Spleen (tissue), 11 donors: ENCODE data around the gene FHAD1. TPM values are rescaled to one million over a fixed set of nuclear protein-coding genes. Genes with fewer than 3 reads are reported as not detected.

Source experiments
- DNase-seq: peaks from one replicate; pipeline ENCODE4 v3.0.0-alpha.2; 2020
- H3K27ac ChIP-seq, 8 donors: fragments of 200-600 bp; sonication (generic) in 7 of 8; 1 replicate in 4 of 8; 2 replicates in 4 of 8; pipeline versions ENCODE4 v1.5.0 to v1.8.0; 2016 to 2021; ENCODE audit warnings: inconsistent platforms in 4 of 8, mild to moderate bottlenecking in 4 of 8, moderate library complexity in 1 of 8
- H3K27me3 ChIP-seq, 7 donors: fragments of 200-600 bp; sonication (generic) in 6 of 7; replicated peaks in 1 of 7; 1 replicate in 4 of 7; 2 replicates in 3 of 7; pipeline versions ENCODE4 v1.5.0 to v1.8.0; 2016 to 2021; ENCODE audit warnings: inconsistent platforms in 3 of 7, mild to moderate bottlenecking in 1 of 7
- H3K36me3 ChIP-seq, 6 donors: fragments of 200-600 bp; sonication (generic) in 5 of 6; 1 replicate in 4 of 6; 2 replicates in 2 of 6; pipeline versions ENCODE4 v1.5.0 to v1.8.0; 2016 to 2021; ENCODE audit warnings: inconsistent platforms in 2 of 6
- H3K4me1 ChIP-seq, 6 donors: fragments of 200-600 bp; sonication (generic) in 5 of 6; 1 replicate in 3 of 6; 2 replicates in 3 of 6; pipeline versions ENCODE4 v1.5.0 to v1.8.0; 2016 to 2021; ENCODE audit warnings: inconsistent platforms in 3 of 6
- H3K4me3 ChIP-seq, 8 donors: fragments of 200-600 bp; sonication (generic) in 7 of 8; 1 replicate in 4 of 8; 2 replicates in 4 of 8; pipeline versions ENCODE4 v1.5.0 to v1.8.0; 2016 to 2021; ENCODE audit warnings: inconsistent platforms in 4 of 8, mild to moderate bottlenecking in 4 of 8, moderate library complexity in 2 of 8
- H3K9me3 ChIP-seq, 8 donors: fragments of 200-600 bp; sonication (generic) in 7 of 8; 1 replicate in 4 of 8; 2 replicates in 4 of 8; pipeline versions ENCODE4 v1.5.0 to v1.8.0; 2016 to 2021; ENCODE audit warnings: inconsistent platforms in 4 of 8
- CTCF ChIP-seq, 11 experiments: fragments of 200-600 bp in 7 of 11; fragments of 450-650 bp in 4 of 11; sonication (generic) in 4 of 11; IDR thresholded peaks in 8 of 11; conservative IDR thresholded peaks in 3 of 11; 1 replicate in 7 of 11; 2 replicates in 4 of 11; pipeline versions ENCODE4 v1.4.0 to v1.8.0; 2016 to 2021; ENCODE audit warnings: antibody characterized with exemption in 11 of 11, inconsistent platforms in 4 of 11, mild to moderate bottlenecking in 1 of 11
- POLR2A ChIP-seq, 3 donors: fragments of 450-650 bp; IDR thresholded peaks; one replicate each; pipeline ENCODE4 v1.5.1; 2017; ENCODE audit warnings: antibody characterized with exemption in 3 of 3, mild to moderate bottlenecking in 1 of 3
- POLR2AphosphoS5 ChIP-seq, 3 donors: sonication (generic); formaldehyde crosslinking; IDR thresholded peaks; one replicate each; pipeline ENCODE4 v1.5.1; 2017; ENCODE audit warnings: antibody characterized with exemption in 3 of 3
- WGBS, 5 donors: extraction: QIAGEN DNeasy Blood & Tissue Kit in 3 of 5; methylation state at CpG; one replicate each; pipeline versions ENCODE4 v1.1.5 to v1.1.7; 2013 to 2018; 5-methylcytosine and 5-hydroxymethylcytosine counted together
- intact Hi-C: fragments of 100-400 bp; cut with DNase I; formaldehyde crosslinking; loops from one replicate; pipeline ENCODE4 v1.15.0; 2023; ENCODE audit warnings: low total_unique reads
- polyA plus RNA-seq, 3 donors: library from polyadenylated mRNA; stranded (reverse); fragments of 200-250 nt; gene quantifications; one replicate each; pipeline ENCODE4 v1.2.1, GENCODE V29; 2013
- total RNA-seq, 7 donors: library from RNA; depleted of rRNA in 3 of 7; stranded (reverse); fragments of >200 nt in 3 of 7; fragmentation: NEBNext Ultra II Directional in 4 of 7; extraction: Animal tissue kit (Norgen Biotek cat#: 25700) in 4 of 7; gene quantifications; one replicate each; pipeline versions ENCODE4 v1.1.0 to v1.2.1, GENCODE V29; 2016 to 2021
- donor health status: healthy with polysubstance abuse.
- donor health status: DM: no; HTN: no; CAD: no; lungs with moderate emphysema.
- donor health status: DM: no; HTN: no; CAD: no.
- donor health status: Bipolar disorder and iron deficiency.
- donor health status: healthy.
- donor health status: DM: no; HTN: no; CAD: no.
- donor health status: DM: yes; HTN: yes; CAD: no.

The FHAD1 gene
- total and polyA plus RNA-seq, 10 donors, result 0.22 to 1.0 (median 0.28) TPM; not detected in 3

DNA sequence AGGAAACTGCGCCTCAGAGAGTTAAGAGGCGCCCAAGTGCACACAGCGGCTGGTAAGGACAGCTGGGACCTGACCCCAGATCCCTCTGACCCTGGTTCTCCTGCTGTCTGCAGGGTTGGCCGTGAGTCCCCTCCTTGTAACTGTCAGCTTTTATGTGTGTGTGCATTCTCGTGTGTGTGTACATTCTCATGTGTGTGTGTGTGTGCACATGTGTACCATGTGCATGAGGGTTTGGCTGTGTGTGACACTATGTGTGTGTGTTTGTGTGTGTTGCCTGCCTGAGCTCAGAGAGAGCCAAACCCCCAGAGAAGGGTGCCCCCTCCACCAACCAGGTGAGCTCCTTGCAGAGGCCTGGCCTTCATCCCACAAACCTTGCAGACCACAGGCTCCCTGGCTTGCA, 136.8 kb downstream of the FHAD1 start:
- WGBS, 5 donors, result 90 to 100% (median 93%) methylated on average over 4 to 5 of the region's 5 CpGs
- intact Hi-C loops, result no loop called here
- no peaks in the 10 kb centered on the region for H3K9me3 ChIP-seq
- H3K4me1 ChIP-seq, result peaks cover 0 to 31% (median 21%) of the 10 kb centered on the region in 6 donors
- no peak for DNase-seq
- TF ChIP-seq POLR2AphosphoS5 (IDR thresholded peaks at IDR 0.05), result no peak
- TF ChIP-seq POLR2A (IDR thresholded peaks at IDR 0.05), result no peak
- TF ChIP-seq CTCF (IDR thresholded peaks at IDR 0.05 in 8 of 11, conservative IDR thresholded peaks at IDR 0.05 in 3 of 11), result no peak
- H3K27me3 ChIP-seq, result peaks cover 0 to 28% (median 0%) of the 10 kb centered on the region in 7 donors
- H3K4me3 ChIP-seq, result no peak overlapping the region
- no peak overlapping the region for H3K27ac ChIP-seq
- H3K36me3 ChIP-seq, result no peaks in the 10 kb centered on the region

DNA sequence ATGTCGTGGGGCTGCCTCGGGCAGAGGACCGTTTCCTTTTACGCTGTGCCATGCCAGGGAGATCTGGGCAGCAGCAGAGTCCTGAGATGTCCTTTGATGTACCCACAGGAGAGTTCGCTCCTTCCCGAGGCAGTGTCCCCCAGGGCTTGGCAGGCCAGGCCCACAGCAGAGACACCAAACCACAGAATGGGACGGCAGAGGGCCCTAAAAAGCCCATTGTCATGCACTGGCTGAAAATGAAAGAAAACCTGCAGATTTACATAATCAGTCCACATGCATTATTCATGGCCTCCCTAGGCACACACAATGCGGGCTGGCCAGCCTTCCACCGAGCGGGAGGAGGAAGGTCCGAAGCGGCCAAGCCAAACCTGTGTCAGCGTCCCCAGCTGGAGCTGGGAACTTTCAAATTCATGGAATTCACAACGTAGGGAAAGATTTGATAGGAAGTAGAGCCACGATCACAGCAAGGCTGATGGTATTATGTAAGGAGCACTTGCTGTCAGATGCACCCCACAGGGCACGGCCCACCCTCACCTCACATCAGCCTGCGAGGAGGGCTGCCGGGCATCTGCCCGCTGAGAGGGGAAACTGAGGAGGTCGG, 137.4 kb downstream of the FHAD1 start:
- H3K9me3 ChIP-seq, result no peaks in the 10 kb centered on the region
- no peak for DNase-seq
- peak overlapping the region in 2 of 8 donors; percentile 3 to 50 for H3K4me3 ChIP-seq
- intact Hi-C loops, result no loop called here
- TF ChIP-seq CTCF (IDR thresholded peaks at IDR 0.05 in 8 of 11, conservative IDR thresholded peaks at IDR 0.05 in 3 of 11), result no peak
- TF ChIP-seq POLR2A (IDR thresholded peaks at IDR 0.05), result no peak
- TF ChIP-seq POLR2AphosphoS5 (IDR thresholded peaks at IDR 0.05), result no peak
- H3K27me3 ChIP-seq, result peaks cover 0 to 28% (median 0%) of the 10 kb centered on the region in 7 donors
- H3K27ac ChIP-seq, result no peak overlapping the region
- H3K4me1 ChIP-seq, result peaks cover 0 to 31% (median 21%) of the 10 kb centered on the region in 6 donors
- 45 to 62% (median 53%) methylated on average over 19 to 20 of the region's 20 CpGs for WGBS, 5 donors
- no peaks in the 10 kb centered on the region for H3K36me3 ChIP-seq

GRCh38 chr1:15385420-15385819, 138.4 kb downstream of the FHAD1 start:
- H3K4me3 ChIP-seq, result no peak overlapping the region
- no peak overlapping the region for H3K27ac ChIP-seq
- H3K36me3 ChIP-seq, result no peaks in the 10 kb centered on the region
- no peak for TF ChIP-seq POLR2AphosphoS5 (IDR thresholded peaks at IDR 0.05)
- TF ChIP-seq CTCF (IDR thresholded peaks at IDR 0.05 in 8 of 11, conservative IDR thresholded peaks at IDR 0.05 in 3 of 11), result no peak
- no peak for TF ChIP-seq POLR2A (IDR thresholded peaks at IDR 0.05)
- H3K9me3 ChIP-seq, result no peaks in the 10 kb centered on the region
- no peak for DNase-seq
- intact Hi-C loops, result no loop called here
- H3K27me3 ChIP-seq, result peaks cover 0 to 28% (median 0%) of the 10 kb centered on the region in 7 donors
- 83 to 98% (median 90%) methylated on average over 3 of the region's 3 CpGs for WGBS, 5 donors
- peaks cover 0 to 31% (median 21%) of the 10 kb centered on the region in 6 donors for H3K4me1 ChIP-seq

DNA sequence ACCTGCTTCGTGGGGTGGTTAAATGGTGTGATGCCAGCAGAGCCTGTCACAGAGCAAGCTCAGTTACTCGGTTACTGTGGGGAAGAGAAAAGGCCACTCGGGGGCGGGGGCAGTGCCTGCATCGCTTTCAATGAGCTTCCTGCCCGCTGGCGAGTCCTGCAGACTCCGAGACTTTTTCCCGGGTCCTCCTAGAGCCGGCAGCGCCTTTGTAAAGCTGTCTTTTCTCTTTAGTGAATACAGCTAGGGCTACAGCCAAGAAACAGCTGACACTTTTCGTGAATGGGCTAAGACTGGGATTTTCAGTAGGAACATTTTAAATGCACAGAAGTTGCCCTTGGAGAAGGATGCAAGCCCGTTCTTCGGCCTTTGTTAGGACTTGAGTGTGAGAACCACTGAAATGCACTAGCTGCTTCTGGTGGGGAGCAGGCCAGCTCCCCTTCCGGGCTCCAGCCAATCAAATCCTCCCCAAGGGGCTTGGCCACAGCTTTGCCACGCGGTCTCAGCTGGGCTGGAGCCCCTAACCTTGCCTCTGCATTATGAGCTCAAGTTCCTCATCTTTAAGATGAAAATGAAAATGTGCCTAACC, 139.2 kb downstream of the FHAD1 start:
- Histone ChIP-seq H3K4me3 (peak overlapping the region in 2 of 8 donors; percentile 13 to 43), H3K27me3 (peaks cover 0 to 28% (median 0%) of the 10 kb centered on the region in 7 donors), H3K9me3 (no peaks in the 10 kb centered on the region), H3K4me1 (peaks cover 0 to 31% (median 21%) of the 10 kb centered on the region in 6 donors), H3K27ac (no peak overlapping the region), H3K36me3 (no peaks in the 10 kb centered on the region)
- no peak for DNase-seq
- no peak for TF ChIP-seq POLR2AphosphoS5 (IDR thresholded peaks at IDR 0.05)
- no peak for TF ChIP-seq CTCF (IDR thresholded peaks at IDR 0.05 in 8 of 11, conservative IDR thresholded peaks at IDR 0.05 in 3 of 11)
- no peak for TF ChIP-seq POLR2A (IDR thresholded peaks at IDR 0.05)
- intact Hi-C loops, result no loop called here
- WGBS, 5 donors, result 15 to 23% (median 16%) methylated on average over 15 to 17 of the region's 17 CpGs
